ENCODE results near the gene SFI1. TPM values are rescaled to one million over a fixed set of nuclear protein-coding genes. Genes with fewer than 3 reads are reported as not detected.
"Not testable (repeated sequence)": the region's sequence is repeated elsewhere in the genome, so short reads cannot be mapped to it uniquely, and the experiment has no call there.

Gene SFI1
- total and polyA plus RNA-seq, 2 of the 8 experiments (the other 6 are each of a cell fraction or from before 2014, with no cell fraction given), result 10.4 to 30.1 TPM

GRCh38 chr22:31538815-31539214 is 42.5 kb downstream of the SFI1 start (continued):
- TF ChIP-seq ASH2L (IDR thresholded peaks at IDR 0.05; ENCODE audit: low read length), result no peak

- not testable (repeated sequence) for H3K79me1 ChIP-seq (ENCODE audit: low read depth, low read length); H2BK15ac ChIP-seq (ENCODE audit: low read length); H2BK120ac ChIP-seq (replicated peaks; ENCODE audit: low read depth, low read length); H3K14ac ChIP-seq (ENCODE audit: insufficient read length); H3K27me3 ChIP-seq (replicated peaks in 1 of 4; ENCODE audit: control insufficient read depth in 3 of 4, extremely low read depth in 1 of 4, insufficient read depth in 3 of 4, low read length in 3 of 4); H3K56ac ChIP-seq (replicated peaks; ENCODE audit: insufficient read length, low read depth, low read length); H4K91ac ChIP-seq (replicated peaks; ENCODE audit: insufficient read length, low read length); H3K36me3 ChIP-seq (ENCODE audit: control insufficient read depth in 2 of 4, insufficient read depth in 4 of 4, low read length in 3 of 4); H2AFZ ChIP-seq (ENCODE audit: low read length); H4K5ac ChIP-seq (ENCODE audit: insufficient read length, low read depth, low read length); H3K4ac ChIP-seq (replicated peaks; ENCODE audit: insufficient read length, low read depth, low read length); H4K8ac ChIP-seq (ENCODE audit: extremely low read depth, insufficient read depth, low read length); H2BK20ac ChIP-seq (ENCODE audit: low read length); H3K4me3 ChIP-seq (ENCODE audit: extremely low read depth in 1 of 4, insufficient read depth in 2 of 4, low read depth in 3 of 4, low read length in 4 of 4); H2BK5ac ChIP-seq (ENCODE audit: low read depth, low read length); H3K23ac ChIP-seq (ENCODE audit: insufficient read length); H3K4me1 ChIP-seq (replicated peaks in 1 of 4; ENCODE audit: control insufficient read depth in 3 of 4, insufficient read depth in 4 of 4, low read length in 3 of 4); H3K23me2 ChIP-seq (ENCODE audit: low read depth, low read length); H2BK12ac ChIP-seq (ENCODE audit: low read depth, low read length); H3K4me2 ChIP-seq (ENCODE audit: insufficient read depth in 1 of 2, low read depth in 2 of 2, low read length in 2 of 2); H3K79me2 ChIP-seq (ENCODE audit: control insufficient read depth in 1 of 2, insufficient read depth in 2 of 2, low read length in 2 of 2); H3K18ac ChIP-seq (ENCODE audit: extremely low read depth, low read length); H3K27ac ChIP-seq (ENCODE audit: low read depth, low read length); H4K20me1 ChIP-seq (replicated peaks in 1 of 2; ENCODE audit: control insufficient read depth in 1 of 2, insufficient read depth in 2 of 2, low read length in 2 of 2); H3K9ac ChIP-seq (replicated peaks in 1 of 4; ENCODE audit: extremely low read depth in 1 of 4, low read depth in 3 of 4, low read length in 3 of 4); H3K9me3 ChIP-seq (ENCODE audit: insufficient read depth in 2 of 2, low read depth in 1 of 2, low read length in 1 of 2); FAIRE-seq; DNase-seq (ENCODE audit: low read depth in 1 of 2, low spot score in 2 of 2); H2AK5ac ChIP-seq (ENCODE audit: low read depth, low read length)
- ChIA-PET CTCF (ENCODE audit: partially characterized antibody) (interaction anchor here (1.0 to 1.5 kb wide), 2 partner anchors 16 to 167 kb away, joined by 3 read pairs; no protein-coding TSS in a partner anchor), POLR2A (ENCODE audit: partially characterized antibody) (interaction anchor here (1.3 kb wide), 1 partner anchor 12 kb away, joined by 4 read pairs; no protein-coding TSS in a partner anchor)
- 93% methylated on average over 4 of the region's 4 CpGs; no CpG with 5 or more reads in 1 of the 2 experiments for WGBS, 2 experiments (ENCODE audit: extremely low coverage in 1 of 2, insufficient coverage in 1 of 2, insufficient read length in 1 of 2, insufficient replicate concordance in 2 of 2, low coverage in 1 of 2, low lambda C conversion rate in 2 of 2, missing lambda C conversion rate in 1 of 2)
These were observed 43.8 kb downstream of the SFI1 start for GRCh38 chr22:31540166-31540565.
